B cell (primary cell): ENCODE data around the gene CDX1. TPM values are rescaled to one million over a fixed set of nuclear protein-coding genes. Genes with fewer than 3 reads are reported as not detected.

Experiments
- ATAC-seq: fragments of 200-7000 bp; cut with Tn5 transposase; one replicate; pipeline ENCODE4 v1.10.0; 2021; ENCODE audit warnings: low read depth, mild to moderate bottlenecking, moderate number of reproducible peaks, moderate library complexity
- CTCF ChIA-PET: fragments of 350-600 bp; sonication (Branson Sonifier 250); formaldehyde crosslinking; loops from one replicate; lab custom pipeline; 2021; ENCODE audit warnings: antibody characterized with exemption, inconsistent platforms; lab: Charles Lee
- POLR2A ChIA-PET: fragments of 350-600 bp; sonication (Branson Sonifier 250); formaldehyde crosslinking; loops from one replicate; lab custom pipeline; 2021; ENCODE audit warnings: antibody characterized with exemption; lab: Charles Lee
- DNase-seq: peaks from one replicate; pipeline ENCODE4 v3.0.0; 2013
- H2AFZ ChIP-seq: 2 replicates; pipeline ENCODE4 v1.6.1; 2012; ENCODE audit warnings: mild to moderate bottlenecking, low read depth, low read length; ENCODE audit not compliant: insufficient read depth, poor library complexity, severe bottlenecking
- H3K27ac ChIP-seq, 2 donors: 1 replicate in 1 of 2; 2 replicates in 1 of 2; pipeline ENCODE4 v1.5.1; 2012 to 2013; ENCODE audit warnings: low read length in 2 of 2, mild to moderate bottlenecking in 2 of 2, moderate library complexity in 1 of 2
- H3K27me3 ChIP-seq, 4 experiments: fragments of 200-600 bp in 1 of 4; sonication (generic) in 1 of 4; replicated peaks in 1 of 4; 1 replicate in 2 of 4; 2 replicates in 2 of 4; pipeline versions ENCODE4 v1.6.1 to v1.7.0; 2013 to 2016; ENCODE audit warnings: low read length in 3 of 4, mild to moderate bottlenecking in 2 of 4, mixed read lengths in 1 of 4, moderate library complexity in 1 of 4; ENCODE audit not compliant: insufficient read depth in 4 of 4, control insufficient read depth in 3 of 4; ENCODE audit errors: control extremely low read depth in 1 of 4
- H3K36me3 ChIP-seq, 2 experiments: replicated peaks in 1 of 2; 1 replicate in 1 of 2; 2 replicates in 1 of 2; pipeline versions ENCODE4 v1.6.1 to v1.7.1; 2013; ENCODE audit warnings: low read length in 1 of 2; ENCODE audit not compliant: insufficient read depth in 2 of 2, control insufficient read depth in 1 of 2; ENCODE audit errors: control extremely low read depth in 1 of 2, extremely low read depth in 1 of 2
- H3K4me1 ChIP-seq, 2 donors: fragments of 200-600 bp in 1 of 2; sonication (generic) in 1 of 2; 1 replicate in 1 of 2; 2 replicates in 1 of 2; pipeline versions ENCODE4 v1.5.1 to v1.6.1; 2013 to 2017; ENCODE audit warnings: low read length in 2 of 2; ENCODE audit not compliant: control insufficient read depth in 2 of 2, insufficient read depth in 2 of 2
- H3K4me2 ChIP-seq: replicated peaks from 2 replicates; pipeline ENCODE3; 2012; ENCODE audit warnings: mild to moderate bottlenecking, low read depth, low read length; ENCODE audit not compliant: poor library complexity, severe bottlenecking
- H3K4me3 ChIP-seq, 5 experiments: fragments of 200-600 bp in 1 of 5; sonication (generic) in 1 of 5; 1 replicate in 3 of 5; 2 replicates in 2 of 5; pipeline versions ENCODE4 v1.5.1 to v1.7.0; 2011 to 2016; ENCODE audit warnings: low read length in 4 of 5, mild to moderate bottlenecking in 4 of 5, low read depth in 2 of 5, control low read depth in 1 of 5, moderate library complexity in 1 of 5; ENCODE audit not compliant: insufficient read depth in 1 of 5; ENCODE audit errors: control extremely low read depth in 1 of 5, extremely low read depth in 1 of 5
- H3K79me2 ChIP-seq: fragments of 200-600 bp; sonication (generic); one replicate; pipeline ENCODE4 v1.6.0; 2016; ENCODE audit warnings: low read length; ENCODE audit not compliant: control insufficient read depth, insufficient read depth
- H3K9ac ChIP-seq: fragments of 200-600 bp; sonication (generic); 2 replicates; pipeline ENCODE4 v1.6.1; 2017; ENCODE audit warnings: mild to moderate bottlenecking, low read length, moderate library complexity
- H3K9me3 ChIP-seq, 3 donors: one replicate each; pipeline versions ENCODE4 v1.6.1 to v1.7.1; 2013; ENCODE audit warnings: low read length in 2 of 3; ENCODE audit not compliant: control insufficient read depth in 2 of 3, insufficient read depth in 1 of 3; ENCODE audit errors: control extremely low read depth in 1 of 3
- H4K20me1 ChIP-seq: 2 replicates; pipeline ENCODE4 v1.6.0; 2012; ENCODE audit warnings: mild to moderate bottlenecking, low read length; ENCODE audit not compliant: insufficient read depth, control insufficient read depth, poor library complexity, severe bottlenecking
- H3K27ac Mint-ChIP-seq: one replicate; pipeline ENCODE4 v1.8.0; 2021; ENCODE audit warnings: mixed read lengths
- H3K27me3 Mint-ChIP-seq: one replicate; pipeline ENCODE4 v1.8.0; 2021; ENCODE audit warnings: mixed read lengths
- H3K4me1 Mint-ChIP-seq: one replicate; pipeline ENCODE4 v1.8.0; 2021; ENCODE audit warnings: mixed read lengths
- H3K4me3 Mint-ChIP-seq: one replicate; pipeline ENCODE4 v1.8.0; 2021; ENCODE audit warnings: mixed read lengths
- H3K9me3 Mint-ChIP-seq: one replicate; pipeline ENCODE4 v1.8.0; 2022; ENCODE audit warnings: mixed read lengths; ENCODE audit not compliant: insufficient read depth
- EZH2 ChIP-seq: IDR thresholded peaks from 2 replicates; pipeline ENCODE4 v1.6.1; 2012; ENCODE audit warnings: borderline replicate concordance, low read depth, mild to moderate bottlenecking, moderate library complexity, low read length; ENCODE audit not compliant: insufficient read depth, poor library complexity, severe bottlenecking
- WGBS: methylation state at CpG from one replicate; pipeline ENCODE4 v1.1.5; 2013; ENCODE audit warnings: missing lambda C conversion rate; ENCODE audit not compliant: insufficient coverage; 5-methylcytosine and 5-hydroxymethylcytosine counted together
- intact Hi-C: fragments of 100-400 bp; cut with micrococcal nuclease; formaldehyde crosslinking; loops from one replicate; pipeline ENCODE4 v1.10.0; 2022
- polyA plus RNA-seq: library from polyadenylated mRNA; depleted of rRNA; stranded (reverse); fragments of >200 nt; gene quantifications from 2 replicates; pipeline ENCODE4 v1.2.3, GENCODE V29; 2012
- total RNA-seq, 2 donors: library from RNA; stranded (reverse); fragments of 120-200 nt in 1 of 2; gene quantifications; 1 replicate in 1 of 2; 2 replicates in 1 of 2; pipeline versions ENCODE4 v1.2.3 to v1.2.4, GENCODE V29; 2013 to 2022
- TF ChIP-seq, protein P1 (sequence below): fragments of 200-600 bp; IDR thresholded peaks from one replicate; pipeline ENCODE4 v1.8.0; 2022; ENCODE audit warnings: antibody characterized with exemption, mild to moderate bottlenecking

CDX1 gene
- total and polyA plus RNA-seq, 2 donors (not counting 1 experiment from before 2014, with no cell fraction given): not detected

GRCh38 chr5:150217873-150218692 lies 51.5 kb downstream of the CDX1 start:
- Mint-ChIP-seq H3K27me3 (peaks cover 15% of the 10 kb centered on the region), H3K9me3 (no peaks in the 10 kb centered on the region), H3K4me3 (no peak overlapping the region), H3K27ac (no peak overlapping the region), H3K4me1 (peaks cover 2% of the 10 kb centered on the region)
- intact Hi-C loops: loop anchor here (1.0 to 10.0 kb wide), 3 partner anchors 57 to 218 kb away; no protein-coding TSS in a partner anchor
- H3K4me2 ChIP-seq: no peak overlapping the region
- DNase-seq (peak; percentile 82), ATAC-seq (peak; percentile 88)
- peaks cover 0 to 3% of the 10 kb centered on the region in 2 donors for H3K4me1 ChIP-seq
- H3K4me3 ChIP-seq: no peak overlapping the region
- POLR2A ChIA-PET: no interaction called here
- peaks cover 0 to 4% (median 2%) of the 10 kb centered on the region in 4 experiments for H3K27me3 ChIP-seq
- H4K20me1 ChIP-seq: no peaks in the 10 kb centered on the region
- 34% methylated on average over 10 of the region's 10 CpGs for WGBS
- no peak overlapping the region for H3K9ac ChIP-seq
- CTCF ChIA-PET: interaction anchor here (0.7 to 2.0 kb wide), 15 partner anchors 12 to 385 kb away, joined by 3 to 9 read pairs (median 4); no protein-coding TSS in a partner anchor
- no peak overlapping the region for H3K27ac ChIP-seq
- H3K9me3 ChIP-seq: no peaks in the 10 kb centered on the region
- H2AFZ ChIP-seq: peak overlapping the region; percentile 11
- H3K79me2 ChIP-seq: no peaks in the 10 kb centered on the region
- no peak for TF ChIP-seq EZH2
- TF ChIP-seq, protein P1, sequence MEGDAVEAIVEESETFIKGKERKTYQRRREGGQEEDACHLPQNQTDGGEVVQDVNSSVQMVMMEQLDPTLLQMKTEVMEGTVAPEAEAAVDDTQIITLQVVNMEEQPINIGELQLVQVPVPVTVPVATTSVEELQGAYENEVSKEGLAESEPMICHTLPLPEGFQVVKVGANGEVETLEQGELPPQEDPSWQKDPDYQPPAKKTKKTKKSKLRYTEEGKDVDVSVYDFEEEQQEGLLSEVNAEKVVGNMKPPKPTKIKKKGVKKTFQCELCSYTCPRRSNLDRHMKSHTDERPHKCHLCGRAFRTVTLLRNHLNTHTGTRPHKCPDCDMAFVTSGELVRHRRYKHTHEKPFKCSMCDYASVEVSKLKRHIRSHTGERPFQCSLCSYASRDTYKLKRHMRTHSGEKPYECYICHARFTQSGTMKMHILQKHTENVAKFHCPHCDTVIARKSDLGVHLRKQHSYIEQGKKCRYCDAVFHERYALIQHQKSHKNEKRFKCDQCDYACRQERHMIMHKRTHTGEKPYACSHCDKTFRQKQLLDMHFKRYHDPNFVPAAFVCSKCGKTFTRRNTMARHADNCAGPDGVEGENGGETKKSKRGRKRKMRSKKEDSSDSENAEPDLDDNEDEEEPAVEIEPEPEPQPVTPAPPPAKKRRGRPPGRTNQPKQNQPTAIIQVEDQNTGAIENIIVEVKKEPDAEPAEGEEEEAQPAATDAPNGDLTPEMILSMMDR: peak; percentile 95
- no peaks in the 10 kb centered on the region for H3K36me3 ChIP-seq

DNA sequence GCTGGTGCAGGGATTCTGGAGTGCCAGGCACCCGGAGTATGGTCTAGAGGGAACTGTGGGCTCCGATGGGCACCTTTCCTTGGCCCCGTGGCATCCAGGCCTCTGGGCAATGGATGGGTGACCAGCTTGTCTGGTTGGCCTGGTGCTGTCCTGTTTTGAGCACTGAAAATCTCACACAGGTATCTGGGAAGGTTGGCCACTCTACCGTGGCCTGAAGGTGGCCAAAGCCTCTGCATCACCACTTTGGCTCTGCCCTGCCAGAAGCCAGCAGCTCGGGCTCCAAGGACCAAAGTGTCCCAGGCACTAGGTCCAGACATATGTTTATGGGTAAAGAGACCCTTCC lies 52.1 kb downstream of the CDX1 start:
- no peaks in the 10 kb centered on the region for H3K9me3 ChIP-seq
- no peak overlapping the region for H3K4me3 Mint-ChIP-seq
- ATAC-seq (no peak), DNase-seq (no peak)
- 100% methylated on average over 4 of the region's 5 CpGs for WGBS
- peaks cover 0 to 3% of the 10 kb centered on the region in 2 donors for H3K4me1 ChIP-seq
- peaks cover 0 to 4% (median 2%) of the 10 kb centered on the region in 4 experiments for H3K27me3 ChIP-seq
- no peak overlapping the region for H3K9ac ChIP-seq
- intact Hi-C loops: loop anchor here (1.0 to 10.0 kb wide), 3 partner anchors 57 to 218 kb away; no protein-coding TSS in a partner anchor
- H3K27ac Mint-ChIP-seq: no peak overlapping the region
- H2AFZ ChIP-seq: no peak overlapping the region
- no peak overlapping the region for H3K4me2 ChIP-seq
- peaks cover 15% of the 10 kb centered on the region for H3K27me3 Mint-ChIP-seq
- no peaks in the 10 kb centered on the region for H3K36me3 ChIP-seq
- H4K20me1 ChIP-seq: no peaks in the 10 kb centered on the region
- H3K4me3 ChIP-seq: no peak overlapping the region
- H3K27ac ChIP-seq: no peak overlapping the region
- no peaks in the 10 kb centered on the region for H3K9me3 Mint-ChIP-seq
- no peak for TF ChIP-seq EZH2
- TF ChIP-seq, protein P1: no peak
- peaks cover 2% of the 10 kb centered on the region for H3K4me1 Mint-ChIP-seq
- no peaks in the 10 kb centered on the region for H3K79me2 ChIP-seq
- POLR2A ChIA-PET: no interaction called here
- CTCF ChIA-PET: interaction anchor here (0.7 to 2.0 kb wide), 14 partner anchors 13 to 386 kb away, joined by 3 to 9 read pairs (median 4); no protein-coding TSS in a partner anchor
